Keratinocyte (primary cell): Measurements from ENCODE around the gene MOB2. TPM values are rescaled to one million over a fixed set of nuclear protein-coding genes. Genes with fewer than 3 reads are reported as not detected.

Experiments used
- DNase-seq: peaks from one replicate; pipeline ENCODE4 v3.0.0-alpha.2; 2011; ENCODE audit warnings: low read depth, missing footprints, low spot score
- FAIRE-seq: peaks from 2 replicates; lab custom pipeline; 2011; peaks lifted over from hg19 to GRCh38; lab: Jason Lieb, UNC
- H2AFZ ChIP-seq: 2 replicates; pipeline ENCODE4 v1.6.0; 2012; ENCODE audit warnings: low read length, control low read depth, inconsistent platforms; ENCODE audit not compliant: control insufficient read depth
- H3K27ac ChIP-seq: 2 replicates; pipeline ENCODE4 v1.5.1; 2011; ENCODE audit warnings: low read length; ENCODE audit not compliant: control insufficient read depth, insufficient read depth
- H3K27me3 ChIP-seq: 3 replicates; pipeline ENCODE4 v1.6.0; 2011; ENCODE audit warnings: low read length; ENCODE audit not compliant: control insufficient read depth, insufficient read depth; ENCODE audit errors: extremely low read depth
- H3K36me3 ChIP-seq, 2 experiments: 2 replicates in 1 of 2; 3 replicates in 1 of 2; pipeline ENCODE4 v1.5.1; 2011; ENCODE audit warnings: low read length in 2 of 2, mild to moderate bottlenecking in 1 of 2; ENCODE audit not compliant: control insufficient read depth in 2 of 2, insufficient read depth in 2 of 2; ENCODE audit errors: extremely low read depth in 1 of 2
- H3K4me1 ChIP-seq: 3 replicates; pipeline ENCODE4 v1.5.1; 2011; ENCODE audit warnings: low read length; ENCODE audit not compliant: control insufficient read depth, insufficient read depth; ENCODE audit errors: extremely low read depth
- H3K4me2 ChIP-seq: 3 replicates; pipeline ENCODE4 v1.6.0; 2011; ENCODE audit warnings: low read depth, low read length; ENCODE audit not compliant: control insufficient read depth, insufficient read depth; ENCODE audit errors: extremely low read depth
- H3K4me3 ChIP-seq, 3 experiments: fragments of 200-600 bp in 1 of 3; sonication (generic) in 1 of 3; 2 replicates in 2 of 3; 3 replicates in 1 of 3; pipeline ENCODE4 v1.5.1; 2011 to 2016; ENCODE audit warnings: low read length in 3 of 3, mild to moderate bottlenecking in 3 of 3, control low read depth in 2 of 3, inconsistent platforms in 1 of 3, low read depth in 1 of 3, mixed read lengths in 1 of 3, mixed run types in 1 of 3, moderate library complexity in 1 of 3; ENCODE audit not compliant: control insufficient read depth in 2 of 3, insufficient read depth in 2 of 3; ENCODE audit errors: extremely low read depth in 1 of 3
- H3K79me2 ChIP-seq: 2 replicates; pipeline ENCODE4 v1.6.0; 2012; ENCODE audit warnings: low read length; ENCODE audit not compliant: control insufficient read depth, insufficient read depth
- H3K9ac ChIP-seq: 3 replicates; pipeline ENCODE4 v1.6.0; 2011; ENCODE audit warnings: low read length; ENCODE audit not compliant: control insufficient read depth, insufficient read depth; ENCODE audit errors: extremely low read depth
- H3K9me1 ChIP-seq: 3 replicates; pipeline ENCODE4 v1.6.0; 2011; ENCODE audit warnings: low read length; ENCODE audit not compliant: control insufficient read depth, insufficient read depth; ENCODE audit errors: extremely low read depth
- H3K9me3 ChIP-seq: 2 replicates; pipeline ENCODE4 v1.5.1; 2012; ENCODE audit warnings: low read depth, low read length; ENCODE audit not compliant: control insufficient read depth
- H4K20me1 ChIP-seq: 3 replicates; pipeline ENCODE4 v1.6.0; 2011; ENCODE audit warnings: low read length; ENCODE audit not compliant: control insufficient read depth, insufficient read depth; ENCODE audit errors: extremely low read depth
- EZH2 ChIP-seq: IDR thresholded peaks from one replicate; pipeline ENCODE4 v1.6.1; 2012; ENCODE audit warnings: inconsistent platforms, mild to moderate bottlenecking, low read length, moderate library complexity
- dilution Hi-C: fragments of 300-500 bp; cut with MboI; formaldehyde crosslinking; loops from one replicate; pipeline ENCODE4 v1.7.0; 2020; ENCODE audit warnings: low sequenced_read_pairs; ENCODE audit not compliant: extremely low pct_ligation_motif_present
- polyA plus RNA-seq, 5 experiments: library from polyadenylated mRNA; depleted of rRNA in 3 of 5; stranded (reverse) in 3 of 5; stranded (forward) in 1 of 5; unstranded in 1 of 5; fragments of >200 nt; gene quantifications; 1 replicate in 1 of 5; 2 replicates in 3 of 5; 3 replicates in 1 of 5; pipeline versions ENCODE4 v1.2.1 to v1.2.3, GENCODE V29; 2011 to 2012; ENCODE audit warnings: missing spikeins in 2 of 5, low read depth in 1 of 5, low replicate concordance in 1 of 5
- TF ChIP-seq, protein P1 (sequence below), 3 experiments: IDR thresholded peaks in 1 of 3; conservative IDR thresholded peaks in 1 of 3; optimal IDR thresholded peaks in 1 of 3; 2 replicates in 2 of 3; 3 replicates in 1 of 3; pipeline versions ENCODE3 to v1.5.1; 2011; ENCODE audit warnings: low read length in 3 of 3, mild to moderate bottlenecking in 3 of 3, moderate library complexity in 2 of 3, control low read depth in 1 of 3, inconsistent platforms in 1 of 3; ENCODE audit not compliant: insufficient read depth in 2 of 3; ENCODE audit errors: extremely low read depth in 1 of 3

Gene MOB2
- polyA plus RNA-seq, 1 donor (not counting 4 experiments of a cell fraction or from before 2014, with no cell fraction given) = 37.7 TPM

GRCh38 chr11:1484061-1484671, 2.4 kb downstream of the MOB2 start:
- Histone ChIP-seq H4K20me1 (peaks cover 24% of the 10 kb centered on the region), H3K9ac (no peak overlapping the region), H3K4me1 (peaks cover 3% of the 10 kb centered on the region), H3K27ac (no peak overlapping the region), H3K36me3 (peaks cover 3 to 19% of the 10 kb centered on the region in 2 experiments), H3K27me3 (no peaks in the 10 kb centered on the region), H3K9me3 (no peaks in the 10 kb centered on the region), H3K79me2 (peaks cover 50% of the 10 kb centered on the region), H2AFZ (no peak overlapping the region), H3K4me2 (no peak overlapping the region), H3K4me3 (no peak overlapping the region), H3K9me1 (no peaks in the 10 kb centered on the region)
- FAIRE-seq = no peak
- no peak for TF ChIP-seq EZH2
- dilution Hi-C loops = no loop called here
- DNase-seq = no peak

- Histone ChIP-seq H3K9ac (no peak overlapping the region), H3K9me1 (no peaks in the 10 kb centered on the region), H3K27ac (no peak overlapping the region), H4K20me1 (peaks cover 26% of the 10 kb centered on the region), H3K9me3 (no peaks in the 10 kb centered on the region), H3K79me2 (peaks cover 45% of the 10 kb centered on the region), H3K27me3 (no peaks in the 10 kb centered on the region), H3K4me2 (no peak overlapping the region), H3K4me3 (no peak overlapping the region), H3K36me3 (peaks cover 9 to 22% of the 10 kb centered on the region in 2 experiments), H2AFZ (no peak overlapping the region), H3K4me1 (peaks cover 3% of the 10 kb centered on the region)
- dilution Hi-C loops = no loop called here
- no peak for DNase-seq
- no peak for FAIRE-seq
- TF ChIP-seq, protein P1, sequence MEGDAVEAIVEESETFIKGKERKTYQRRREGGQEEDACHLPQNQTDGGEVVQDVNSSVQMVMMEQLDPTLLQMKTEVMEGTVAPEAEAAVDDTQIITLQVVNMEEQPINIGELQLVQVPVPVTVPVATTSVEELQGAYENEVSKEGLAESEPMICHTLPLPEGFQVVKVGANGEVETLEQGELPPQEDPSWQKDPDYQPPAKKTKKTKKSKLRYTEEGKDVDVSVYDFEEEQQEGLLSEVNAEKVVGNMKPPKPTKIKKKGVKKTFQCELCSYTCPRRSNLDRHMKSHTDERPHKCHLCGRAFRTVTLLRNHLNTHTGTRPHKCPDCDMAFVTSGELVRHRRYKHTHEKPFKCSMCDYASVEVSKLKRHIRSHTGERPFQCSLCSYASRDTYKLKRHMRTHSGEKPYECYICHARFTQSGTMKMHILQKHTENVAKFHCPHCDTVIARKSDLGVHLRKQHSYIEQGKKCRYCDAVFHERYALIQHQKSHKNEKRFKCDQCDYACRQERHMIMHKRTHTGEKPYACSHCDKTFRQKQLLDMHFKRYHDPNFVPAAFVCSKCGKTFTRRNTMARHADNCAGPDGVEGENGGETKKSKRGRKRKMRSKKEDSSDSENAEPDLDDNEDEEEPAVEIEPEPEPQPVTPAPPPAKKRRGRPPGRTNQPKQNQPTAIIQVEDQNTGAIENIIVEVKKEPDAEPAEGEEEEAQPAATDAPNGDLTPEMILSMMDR (optimal IDR thresholded peaks at IDR 0.05 in 1 of 3, IDR thresholded peaks at IDR 0.05 in 1 of 3, conservative IDR thresholded peaks at IDR 0.05 in 1 of 3; ENCODE audit: extremely low read depth in 1 of 3, insufficient read depth in 2 of 3, low read length in 3 of 3) = no peak
- no peak for TF ChIP-seq EZH2
Observed at GRCh38 chr11:1483445-1483961, 3.1 kb downstream of the MOB2 start.
